Upper lobe of left lung (tissue), 4 donors: ENCODE data around the gene VPS13D.

Experiments
- EP300 ChIP-seq, 4 donors: sonication (generic); formaldehyde crosslinking; IDR thresholded peaks; one replicate each; pipeline ENCODE4 v1.5.1; 2017; ENCODE audit warnings: antibody characterized with exemption in 4 of 4, control low read depth in 2 of 4
- TF ChIP-seq, protein P1 (sequence below), 6 experiments: fragments of 450-650 bp in 4 of 6; fragments of 200-600 bp in 2 of 6; sonication (generic) in 2 of 6; IDR thresholded peaks; one replicate each; pipeline ENCODE4 v1.5.1; 2016 to 2019; ENCODE audit warnings: antibody characterized with exemption in 6 of 6

DNA sequence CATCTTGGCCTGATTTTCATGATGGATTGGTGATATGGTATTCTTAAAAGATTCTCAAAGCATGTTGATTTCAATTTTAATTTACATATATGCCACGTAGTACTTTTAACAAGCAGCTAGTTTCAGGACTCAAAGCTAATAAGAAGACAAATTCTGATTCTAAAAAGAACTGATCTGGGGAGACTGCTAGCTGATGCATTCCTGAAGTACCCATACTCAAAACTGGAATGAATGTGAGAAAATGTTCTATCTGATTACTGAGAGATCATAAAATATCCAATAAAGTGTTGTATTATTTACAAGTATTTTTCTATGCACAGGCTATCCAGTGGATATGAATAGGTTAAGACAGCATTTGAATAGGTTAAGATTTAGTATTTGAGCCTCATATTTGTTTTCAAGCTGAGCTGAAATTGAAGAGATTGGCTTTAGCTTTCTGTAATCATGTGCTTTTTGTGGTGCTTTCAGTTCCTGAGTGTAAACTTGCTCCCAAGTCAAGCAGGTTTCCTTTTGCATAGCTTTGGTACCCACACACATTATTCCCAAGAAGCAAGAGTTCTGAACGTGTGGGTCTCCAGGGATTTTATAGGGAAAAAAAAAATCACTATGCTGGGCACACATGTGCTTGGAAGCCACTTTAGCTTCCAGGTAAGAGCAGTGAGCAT, 114.1 kb downstream of the VPS13D start:
- TF ChIP-seq, protein P1, sequence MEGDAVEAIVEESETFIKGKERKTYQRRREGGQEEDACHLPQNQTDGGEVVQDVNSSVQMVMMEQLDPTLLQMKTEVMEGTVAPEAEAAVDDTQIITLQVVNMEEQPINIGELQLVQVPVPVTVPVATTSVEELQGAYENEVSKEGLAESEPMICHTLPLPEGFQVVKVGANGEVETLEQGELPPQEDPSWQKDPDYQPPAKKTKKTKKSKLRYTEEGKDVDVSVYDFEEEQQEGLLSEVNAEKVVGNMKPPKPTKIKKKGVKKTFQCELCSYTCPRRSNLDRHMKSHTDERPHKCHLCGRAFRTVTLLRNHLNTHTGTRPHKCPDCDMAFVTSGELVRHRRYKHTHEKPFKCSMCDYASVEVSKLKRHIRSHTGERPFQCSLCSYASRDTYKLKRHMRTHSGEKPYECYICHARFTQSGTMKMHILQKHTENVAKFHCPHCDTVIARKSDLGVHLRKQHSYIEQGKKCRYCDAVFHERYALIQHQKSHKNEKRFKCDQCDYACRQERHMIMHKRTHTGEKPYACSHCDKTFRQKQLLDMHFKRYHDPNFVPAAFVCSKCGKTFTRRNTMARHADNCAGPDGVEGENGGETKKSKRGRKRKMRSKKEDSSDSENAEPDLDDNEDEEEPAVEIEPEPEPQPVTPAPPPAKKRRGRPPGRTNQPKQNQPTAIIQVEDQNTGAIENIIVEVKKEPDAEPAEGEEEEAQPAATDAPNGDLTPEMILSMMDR (IDR thresholded peaks at IDR 0.05): no peak
- TF ChIP-seq EP300 (IDR thresholded peaks at IDR 0.05): no peak
